ENCODE results near the gene OR10K1. TPM values are rescaled to one million over a fixed set of nuclear protein-coding genes. Genes with fewer than 3 reads are reported as not detected.
"Not testable (repeated sequence)": the region's sequence is repeated elsewhere in the genome, so short reads cannot be mapped to it uniquely, and the experiment has no call there.

OR10K1 gene, protein sequence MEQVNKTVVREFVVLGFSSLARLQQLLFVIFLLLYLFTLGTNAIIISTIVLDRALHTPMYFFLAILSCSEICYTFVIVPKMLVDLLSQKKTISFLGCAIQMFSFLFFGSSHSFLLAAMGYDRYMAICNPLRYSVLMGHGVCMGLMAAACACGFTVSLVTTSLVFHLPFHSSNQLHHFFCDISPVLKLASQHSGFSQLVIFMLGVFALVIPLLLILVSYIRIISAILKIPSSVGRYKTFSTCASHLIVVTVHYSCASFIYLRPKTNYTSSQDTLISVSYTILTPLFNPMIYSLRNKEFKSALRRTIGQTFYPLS
- not detected for total RNA-seq

DNA sequence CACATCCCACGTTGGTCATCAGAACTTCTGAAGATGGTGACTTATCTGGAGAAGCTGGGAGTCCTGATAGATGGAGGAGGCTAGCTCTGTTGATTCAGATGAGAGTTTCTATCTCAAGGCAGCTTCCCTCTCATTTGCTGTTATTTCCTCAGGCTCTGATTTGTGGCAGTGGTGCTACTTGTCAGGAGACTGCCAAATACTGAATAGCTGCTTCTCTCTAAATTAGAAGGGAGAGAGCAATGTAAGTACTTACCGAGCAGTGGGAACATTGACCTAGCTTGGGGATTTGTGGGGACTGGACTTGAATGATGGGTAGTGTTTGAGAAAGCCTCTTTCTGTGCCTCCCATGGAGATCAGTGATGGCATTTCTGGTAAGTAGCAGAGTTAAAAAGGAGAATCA, at the start of gene OR10K1:
Gene OR10K1, plus strand, starts transcription at position 301 of the 400 bp plus-strand sequence. CDS start 3,728 bp downstream, outside the sequence.
- no peak for DNase-seq (ENCODE audit: low spot score)

DNA sequence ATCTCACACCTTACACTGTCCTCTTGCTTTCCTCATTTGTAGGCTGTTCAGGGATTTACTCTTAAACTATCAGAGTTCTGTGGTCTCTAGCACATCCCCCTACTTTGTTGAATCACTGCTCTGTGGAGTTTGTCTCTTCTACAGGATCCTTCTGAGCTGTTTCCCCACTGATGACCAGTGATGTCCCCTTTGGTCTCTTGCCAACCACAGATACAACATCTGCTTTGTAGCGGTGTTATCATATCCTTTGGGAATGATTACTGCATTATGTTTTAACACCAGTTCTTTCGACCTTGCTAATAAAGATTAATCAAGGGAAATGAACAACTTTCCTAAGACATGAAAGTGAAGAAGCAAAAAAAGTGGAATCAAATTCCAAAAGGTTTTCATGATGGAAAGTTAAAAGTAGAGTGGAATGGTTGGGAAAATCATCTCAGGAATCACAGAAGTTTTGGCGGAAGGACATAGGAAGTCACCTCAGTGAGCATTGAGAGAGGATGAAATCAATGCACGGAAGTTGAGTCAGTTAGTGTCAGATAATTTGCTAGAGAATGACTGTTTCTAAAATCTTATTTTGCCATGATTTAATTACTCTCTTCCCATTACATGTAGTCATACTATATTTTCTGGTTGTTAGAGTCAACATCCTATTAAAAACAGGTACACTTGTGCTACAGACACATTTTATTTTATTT, 46.8 kb upstream of the OR10K1 start:
- no peak for DNase-seq (ENCODE audit: low spot score)

DNA sequence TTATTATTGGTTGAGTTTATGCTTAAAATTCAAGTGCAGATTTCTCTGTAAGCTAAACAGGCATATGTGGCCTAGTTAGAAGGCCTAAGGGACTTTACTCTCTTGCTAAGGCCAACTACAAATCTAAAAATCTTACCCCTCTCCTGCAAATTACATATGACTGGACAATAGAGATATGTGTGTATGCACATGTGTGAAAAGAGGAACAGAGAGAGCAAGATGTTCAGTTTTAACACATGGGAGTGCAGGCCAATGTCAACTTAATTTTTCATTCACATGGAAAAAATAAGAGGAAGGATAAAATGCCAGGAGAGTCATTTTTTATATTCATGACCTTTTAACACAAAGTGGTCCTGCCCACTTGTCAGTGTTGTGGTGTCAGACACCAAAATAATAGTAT, 44.0 kb upstream of the OR10K1 start:
- DNase-seq (ENCODE audit: low spot score) = no peak

- DNase-seq (ENCODE audit: low spot score) = no peak
These were observed 39.4 kb upstream of the OR10K1 start for GRCh38 chr1:158422212-158422611.

DNA sequence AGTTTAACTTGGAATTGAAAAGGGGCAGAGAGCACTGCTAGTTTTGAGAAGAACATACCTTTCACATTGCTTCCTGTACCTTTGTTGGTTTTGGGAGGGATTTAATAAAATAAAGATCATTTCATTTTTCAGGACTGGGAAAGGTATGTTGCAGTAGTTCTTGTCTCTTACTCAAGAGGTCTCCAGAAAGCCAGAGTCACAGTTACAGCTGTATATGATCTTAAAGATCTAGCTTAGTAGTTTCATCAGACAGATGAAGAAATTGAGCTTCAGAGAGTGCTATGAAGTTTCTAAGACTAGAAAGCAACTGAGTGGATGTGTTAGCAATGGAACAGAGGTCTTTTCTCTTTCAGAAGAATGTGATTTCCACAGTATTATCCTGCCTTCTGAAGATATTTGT, 36.6 kb upstream of the OR10K1 start:
- no peak for DNase-seq (ENCODE audit: low spot score)

- DNase-seq (ENCODE audit: low spot score) = no peak
These were observed 35.5 kb upstream of the OR10K1 start, which contains the start of gene OR10K2 for GRCh38 chr1:158426137-158426536. OR10K2 (minus strand) TSS chr1:158426237; CDS start chr1:158420866, 5,371 bp downstream.

GRCh38 chr1:158430163-158430562, 31.5 kb upstream of the OR10K1 start:
- not testable (repeated sequence) for DNase-seq (ENCODE audit: low spot score)

- no peak for DNase-seq (ENCODE audit: low spot score)
These were observed 26.9 kb upstream of the OR10K1 start for GRCh38 chr1:158434741-158435140.

- DNase-seq (ENCODE audit: low spot score) = no peak
These were observed 16.3 kb upstream of the OR10K1 start for GRCh38 chr1:158445376-158445775.

- DNase-seq (ENCODE audit: low spot score) = no peak
These were observed 7.1 kb upstream of the OR10K1 start for GRCh38 chr1:158454537-158454936.

GRCh38 chr1:158457246-158457645, 4.4 kb upstream of the OR10K1 start:
- DNase-seq (ENCODE audit: low spot score) = no peak

DNA sequence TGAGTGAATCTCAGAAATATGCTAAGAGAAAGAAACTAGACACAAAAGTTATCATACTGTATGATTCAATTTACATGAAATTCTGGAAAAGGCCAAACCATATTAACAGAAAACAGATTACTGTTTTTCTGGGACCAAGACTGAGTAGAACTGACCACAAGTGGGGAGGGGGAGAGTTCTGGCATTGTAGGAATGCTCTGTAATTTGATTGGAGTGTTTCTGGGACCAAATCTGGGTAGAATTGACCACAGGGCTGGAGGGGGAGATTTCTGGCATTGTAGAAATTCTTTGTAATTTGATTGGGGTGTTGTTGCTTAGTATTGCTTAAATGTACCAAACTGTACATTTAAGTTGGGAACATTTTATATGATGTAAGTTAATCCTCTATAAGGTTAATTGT, 3.4 kb upstream of the OR10K1 start:
- DNase-seq (ENCODE audit: low spot score) = no peak

- DNase-seq (ENCODE audit: low spot score) = no peak
These were observed 10.3 kb downstream of the OR10K1 start, which contains the start of gene OR10R2 for GRCh38 chr1:158471920-158472319. OR10R2 (plus strand) TSS chr1:158472220; CDS start chr1:158472326, 106 bp downstream.

GRCh38 chr1:158485455-158485854, 23.8 kb downstream of the OR10K1 start:
- no peak for DNase-seq (ENCODE audit: low spot score)

DNA sequence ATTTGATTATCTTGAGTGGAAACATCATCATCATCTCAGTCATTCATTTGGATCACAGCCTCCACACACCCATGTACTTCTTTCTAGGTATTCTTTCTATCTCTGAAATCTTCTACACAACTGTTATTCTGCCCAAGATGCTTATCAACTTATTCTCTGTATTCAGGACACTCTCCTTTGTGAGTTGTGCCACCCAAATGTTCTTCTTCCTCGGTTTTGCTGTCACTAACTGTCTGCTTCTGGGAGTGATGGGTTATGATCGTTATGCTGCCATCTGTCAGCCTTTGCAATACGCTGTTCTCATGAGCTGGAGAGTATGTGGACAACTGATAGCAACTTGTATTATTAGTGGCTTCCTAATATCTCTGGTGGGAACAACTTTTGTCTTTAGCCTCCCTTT, 29.7 kb downstream of the OR10K1 start:
- no peak for DNase-seq (ENCODE audit: low spot score)

DNA sequence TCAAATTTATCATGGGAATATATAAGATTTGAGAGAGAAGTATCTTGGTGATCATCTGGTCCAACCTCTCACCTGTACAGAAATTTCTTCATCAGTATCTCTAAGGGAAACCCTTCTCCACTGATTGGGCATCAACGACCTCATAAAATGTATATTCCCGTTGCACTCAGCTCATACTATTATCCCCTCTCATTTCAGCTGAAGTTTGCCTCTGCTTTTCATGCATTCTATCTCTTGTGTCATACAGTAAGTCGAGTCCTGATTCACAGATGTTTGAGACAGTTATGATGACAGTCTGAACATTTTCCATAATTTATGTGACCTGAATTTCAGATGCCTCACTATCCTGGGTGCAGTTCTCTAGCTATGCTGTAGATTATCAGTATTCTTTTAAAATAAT, 31.4 kb downstream of the OR10K1 start:
- DNase-seq (ENCODE audit: low spot score) = no peak

- no peak for DNase-seq (ENCODE audit: low spot score)
These were observed 33.2 kb downstream of the OR10K1 start for GRCh38 chr1:158494796-158495195.

DNA sequence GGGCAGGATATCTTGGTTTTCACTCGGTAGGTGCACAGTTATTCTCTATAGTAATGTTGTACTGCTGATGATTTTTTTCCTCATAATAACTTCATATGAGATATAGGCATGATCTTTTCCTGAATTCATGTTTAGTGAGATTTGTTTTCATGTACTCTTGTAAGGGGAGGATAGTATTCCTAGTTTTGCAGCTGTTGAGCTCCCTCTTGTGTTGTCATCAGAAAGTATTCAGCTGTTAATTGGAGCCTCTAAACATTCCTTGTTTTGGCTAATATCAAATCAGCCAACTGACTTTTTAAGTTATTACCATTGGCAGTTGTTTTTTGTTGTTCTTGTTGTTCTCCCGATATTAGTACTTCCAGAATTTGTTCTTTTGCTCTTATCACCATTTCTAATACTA, 34.7 kb downstream of the OR10K1 start:
- no peak for DNase-seq (ENCODE audit: low spot score)

DNA sequence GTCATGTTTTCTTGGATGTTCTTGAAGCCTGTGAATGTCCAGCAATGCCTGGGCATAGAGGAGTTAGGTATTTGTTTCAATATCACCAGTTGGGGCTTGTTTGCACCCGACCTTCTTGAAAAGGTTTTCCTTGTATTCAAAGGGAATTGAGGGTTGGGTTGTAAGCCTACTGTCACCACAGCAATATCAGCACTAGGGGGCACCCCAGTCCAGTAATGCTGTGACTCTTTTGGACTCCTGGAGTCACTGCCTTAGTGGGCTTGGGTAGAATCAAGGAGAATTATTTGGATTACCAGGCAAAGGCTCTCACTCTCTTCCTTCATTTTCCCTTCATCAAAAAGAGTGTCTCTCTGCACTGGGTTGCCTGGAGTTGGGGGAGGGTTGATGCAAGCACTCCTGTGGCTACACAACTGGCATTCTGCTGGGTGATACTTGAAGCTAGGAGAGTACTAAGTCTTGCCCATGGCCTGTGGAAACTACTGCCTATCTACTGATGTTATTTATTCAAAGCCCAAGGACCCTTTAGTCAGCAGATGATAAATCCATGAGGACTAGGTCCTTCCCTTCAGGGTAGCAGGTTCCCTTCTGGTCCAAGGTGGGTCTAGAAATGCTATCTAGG, 44.8 kb downstream of the OR10K1 start:
- DNase-seq (ENCODE audit: low spot score) = no peak

DNA sequence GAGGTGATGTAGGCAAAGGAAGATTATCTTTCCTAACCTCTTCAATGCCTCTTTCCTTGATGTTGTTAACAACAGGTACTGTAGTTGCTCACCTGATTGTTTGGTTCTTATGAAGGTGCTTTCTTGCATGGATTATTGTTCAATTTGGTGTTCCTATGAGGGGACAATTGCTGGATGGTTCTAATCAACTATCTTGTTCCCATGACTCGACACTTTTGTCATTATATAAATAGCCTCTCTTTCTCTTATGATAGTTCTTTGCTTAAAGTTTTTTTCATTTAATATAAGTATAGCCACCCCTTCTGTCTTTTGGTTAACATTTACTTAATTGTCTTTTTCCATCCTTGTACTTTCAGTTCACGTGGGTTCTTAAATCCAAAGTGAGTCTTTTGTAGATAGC, 45.9 kb downstream of the OR10K1 start:
- no peak for DNase-seq (ENCODE audit: low spot score)

DNA sequence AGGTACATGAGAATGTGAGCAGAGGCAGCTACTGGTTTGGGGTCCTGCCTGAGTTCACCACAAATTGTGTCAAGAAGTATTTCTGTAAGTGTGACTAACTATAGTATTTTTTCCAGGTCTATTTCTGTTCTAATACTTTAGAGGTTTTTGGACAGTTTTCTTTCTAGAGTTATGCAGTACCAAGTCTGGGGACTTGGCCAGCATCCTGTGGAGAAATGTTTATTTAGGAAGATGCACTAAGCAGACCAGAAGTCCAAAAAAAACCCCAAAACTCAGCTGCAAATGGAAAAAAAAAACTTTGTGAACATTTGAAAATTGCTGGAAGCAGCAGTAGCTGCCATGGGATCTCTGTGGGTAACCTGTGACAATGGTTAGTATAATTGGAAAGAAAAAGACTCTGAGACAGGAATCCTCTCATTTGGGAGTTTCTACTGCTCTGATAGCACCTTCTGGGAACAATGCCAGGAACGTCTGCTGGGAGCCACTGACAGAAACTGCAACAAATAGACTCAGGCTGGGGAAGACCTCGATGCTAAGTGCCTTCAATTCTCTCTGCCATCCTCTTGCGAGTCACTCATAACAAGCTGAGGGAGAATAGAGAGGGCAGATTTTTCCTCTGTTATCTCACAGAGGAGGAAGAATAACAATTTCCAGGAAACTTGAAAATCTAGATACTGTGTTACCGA, 48.0 kb downstream of the OR10K1 start:
- DNase-seq (ENCODE audit: low spot score) = no peak

GRCh38 chr1:158516966-158517365, 55.3 kb downstream of the OR10K1 start:
- DNase-seq (ENCODE audit: low spot score) = no peak
